ENCODE results near the gene SSH3. TPM values are rescaled to one million over a fixed set of nuclear protein-coding genes. Genes with fewer than 3 reads are reported as not detected.

Gene SSH3
- total and polyA plus RNA-seq, 2 of the 4 experiments (the other 2 are of a cell fraction), result 7.3 to 26.7 TPM

GRCh38 chr11:67302571-67303131, 679 bp upstream of the SSH3 start:
- POLR2A ChIA-PET (ENCODE audit: unreplicated experiment), result interaction anchor here (0.6 kb wide), 1 partner anchor 15 kb away, joined by 3 read pairs; no protein-coding TSS in a partner anchor
- TF ChIP-seq POLR2A (IDR thresholded peaks at IDR 0.05; ENCODE audit: low read depth, low read length) (no peak), CEBPB (IDR thresholded peaks at IDR 0.05; ENCODE audit: low read depth, low read length) (peak; percentile 53; the same call in 1 of the 2 replicates)
- TF ChIP-seq, protein P1, sequence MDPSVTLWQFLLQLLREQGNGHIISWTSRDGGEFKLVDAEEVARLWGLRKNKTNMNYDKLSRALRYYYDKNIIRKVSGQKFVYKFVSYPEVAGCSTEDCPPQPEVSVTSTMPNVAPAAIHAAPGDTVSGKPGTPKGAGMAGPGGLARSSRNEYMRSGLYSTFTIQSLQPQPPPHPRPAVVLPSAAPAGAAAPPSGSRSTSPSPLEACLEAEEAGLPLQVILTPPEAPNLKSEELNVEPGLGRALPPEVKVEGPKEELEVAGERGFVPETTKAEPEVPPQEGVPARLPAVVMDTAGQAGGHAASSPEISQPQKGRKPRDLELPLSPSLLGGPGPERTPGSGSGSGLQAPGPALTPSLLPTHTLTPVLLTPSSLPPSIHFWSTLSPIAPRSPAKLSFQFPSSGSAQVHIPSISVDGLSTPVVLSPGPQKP (IDR thresholded peaks at IDR 0.05; ENCODE audit: borderline replicate concordance, low read depth, low read length), result no peak
- BruUV-seq (replicated peaks), result no TSS peak

More at GRCh38 chr11:67302571-67303131, 679 bp upstream of the SSH3 start:
- 0 out of 2 replicates have a peak overlapping the region, but pooled peaks have one; percentile 19 for H4K5ac ChIP-seq (ENCODE audit: low read depth, low read length)
- dilution Hi-C loops (cut with HindIII; ENCODE audit: low sequenced_read_pairs, unreplicated experiment), result no loop called here
- 0 out of 2 replicates have a peak overlapping the region, but pooled peaks have one; percentile 35 for H3K14ac ChIP-seq (replicated peaks; ENCODE audit: low read depth, low read length)
- H2BK20ac ChIP-seq (ENCODE audit: low read depth, low read length), result no peak overlapping the region
- intact Hi-C loops (cut with micrococcal nuclease), result loop anchor here (1.0 to 2.0 kb wide), 2 partner anchors 14 to 36 kb away; partner anchors contain the start of genes ANKRD13D and GRK2
- H3K4ac ChIP-seq (ENCODE audit: low read depth, low read length), result peak overlapping the region; percentile 47
- peaks cover 18% of the 10 kb centered on the region for H3K4me1 ChIP-seq (ENCODE audit: control insufficient read depth, insufficient read depth, low read length)
- no peak overlapping the region for H3K18ac ChIP-seq (ENCODE audit: low read depth, low read length)
- H2BK120ac ChIP-seq (ENCODE audit: low read depth, low read length), result no peak overlapping the region
- ATAC-seq (ENCODE audit: low read depth), result peak; percentile 3; the same call in 1 of the 2 replicates
- CTCF ChIA-PET, result interaction anchor here (1.0 to 1.1 kb wide), 3 partner anchors 14 to 80 kb away, joined by 3 to 5 read pairs (median 3); no protein-coding TSS in a partner anchor
- H2AK5ac ChIP-seq (ENCODE audit: low read depth, low read length), result peak overlapping the region; percentile 43
- H3K36me3 ChIP-seq (ENCODE audit: control insufficient read depth, insufficient read depth, low read length), result peaks cover 38% of the 10 kb centered on the region
- H3K9me3 ChIP-seq (ENCODE audit: control insufficient read depth, insufficient read depth, low read length), result no peaks in the 10 kb centered on the region
- 43% methylated on average over 7 of the region's 23 CpGs; no CpG with 5 or more reads in 1 of the 2 experiments for WGBS, 2 experiments (ENCODE audit: extremely low coverage in 2 of 2, insufficient read length in 1 of 2)
- H2AK9ac ChIP-seq (replicated peaks; ENCODE audit: low read depth, low read length, poor library complexity), result peak overlapping the region; percentile 94
- DNase-seq, result peak; percentile 10
- H3K4me3 ChIP-seq (ENCODE audit: insufficient read depth, low read depth, low read length), result peak overlapping the region; percentile 100
- peak overlapping the region; percentile 6; the same call in 1 of the 2 replicates for H4K91ac ChIP-seq (ENCODE audit: insufficient read depth, low read depth, low read length)
- no peak overlapping the region for H3K56ac ChIP-seq (ENCODE audit: extremely low read depth, insufficient read depth, low read length)
- H2AFZ ChIP-seq (replicated peaks; ENCODE audit: low read length, poor library complexity), result peak overlapping the region; percentile 99
- H2BK15ac ChIP-seq (ENCODE audit: low read depth, low read length), result no peak overlapping the region
- H3K23ac ChIP-seq (ENCODE audit: low read depth, low read length), result no peak overlapping the region
- H3K27me3 ChIP-seq (ENCODE audit: control insufficient read depth, insufficient read depth, low read length), result no peaks in the 10 kb centered on the region
- H2BK5ac ChIP-seq (ENCODE audit: low read depth, low read length, poor library complexity, severe bottlenecking), result no peak overlapping the region
- in situ Hi-C loops (cut with MboI; ENCODE audit: low sequenced_read_pairs), result no loop called here
- peak overlapping the region in 1 of 2 experiments; percentile 62; a peak in 1 of 4 replicates for H4K8ac ChIP-seq (ENCODE audit: low read depth in 2 of 2, low read length in 2 of 2)
- peak overlapping the region; percentile 39; the same call in 1 of the 2 replicates for H3K9ac ChIP-seq (ENCODE audit: low read depth, low read length)
- H3K27ac ChIP-seq (ENCODE audit: insufficient read depth, low read length), result no peak overlapping the region
- peaks cover 3% of the 10 kb centered on the region for H3K9me1 ChIP-seq (ENCODE audit: insufficient read depth, low read length)
- H3K79me1 ChIP-seq (ENCODE audit: low read depth in 1 of 2, low read length in 2 of 2), result peaks cover 2 to 41% of the 10 kb centered on the region in 2 experiments; a peak in 3 of 4 replicates
- peaks cover 4% of the 10 kb centered on the region for H4K20me1 ChIP-seq (ENCODE audit: insufficient read depth, low read length)
- H3K4me2 ChIP-seq (ENCODE audit: low read depth, low read length), result peak overlapping the region; percentile 69
